GM23338 (cell line): ENCODE results near the gene ST14.

ENCODE experiments used
- CREB1 ChIP-seq: fragments of 250-450 bp; sonication (Bioruptor Pico); IDR thresholded peaks from 2 replicates; pipeline ENCODE4 v1.5.0; 2020; ENCODE audit warnings: low read depth, mild to moderate bottlenecking, moderate library complexity
- EZH2 ChIP-seq: fragments of 200-600 bp; sonication (generic); IDR thresholded peaks from one replicate; pipeline ENCODE4 v1.8.0; 2017; ENCODE audit warnings: antibody characterized with exemption, mild to moderate bottlenecking, low read depth; ENCODE audit not compliant: unreplicated experiment
- EZH2phosphoT487 ChIP-seq: fragments of 200-600 bp; sonication (generic); IDR thresholded peaks from one replicate; pipeline ENCODE4 v1.8.1; 2018; ENCODE audit warnings: antibody characterized with exemption; ENCODE audit not compliant: unreplicated experiment
- JUNB ChIP-seq: IDR thresholded peaks from one replicate; pipeline ENCODE4 v1.6.1; 2016; ENCODE audit warnings: antibody characterized with exemption; ENCODE audit not compliant: unreplicated experiment
- NANOG ChIP-seq: IDR thresholded peaks from 2 replicates; pipeline ENCODE4 v1.6.1; 2016; ENCODE audit warnings: antibody characterized with exemption, borderline replicate concordance
- POLR2AphosphoS5 ChIP-seq: IDR thresholded peaks from 2 replicates; pipeline ENCODE4 v1.6.1; 2016; ENCODE audit warnings: antibody characterized with exemption, low read depth
- REST ChIP-seq: IDR thresholded peaks from one replicate; pipeline ENCODE4 v1.6.1; 2018; ENCODE audit warnings: antibody characterized with exemption; ENCODE audit not compliant: unreplicated experiment
- ZNF114 ChIP-seq: fragments of 250-450 bp; sonication (Bioruptor Pico); IDR thresholded peaks from 2 replicates; pipeline ENCODE4 v1.5.0; 2020; ENCODE audit warnings: mild to moderate bottlenecking, moderate library complexity
- TF ChIP-seq, protein P1 (sequence below), 2 experiments: fragments of 200-600 bp in 1 of 2; sonication (generic) in 1 of 2; conservative IDR thresholded peaks; 2 replicates each; pipeline versions ENCODE4 v1.5.1 to v1.6.1; 2016 to 2017; ENCODE audit warnings: antibody characterized with exemption in 2 of 2, low read depth in 2 of 2, mild to moderate bottlenecking in 2 of 2, moderate library complexity in 1 of 2
- TF ChIP-seq, protein P2 (sequence below): fragments of 250-450 bp; sonication (Bioruptor Pico); IDR thresholded peaks from 2 replicates; pipeline ENCODE4 v1.5.0; 2020; ENCODE audit warnings: mild to moderate bottlenecking, moderate library complexity

DNA sequence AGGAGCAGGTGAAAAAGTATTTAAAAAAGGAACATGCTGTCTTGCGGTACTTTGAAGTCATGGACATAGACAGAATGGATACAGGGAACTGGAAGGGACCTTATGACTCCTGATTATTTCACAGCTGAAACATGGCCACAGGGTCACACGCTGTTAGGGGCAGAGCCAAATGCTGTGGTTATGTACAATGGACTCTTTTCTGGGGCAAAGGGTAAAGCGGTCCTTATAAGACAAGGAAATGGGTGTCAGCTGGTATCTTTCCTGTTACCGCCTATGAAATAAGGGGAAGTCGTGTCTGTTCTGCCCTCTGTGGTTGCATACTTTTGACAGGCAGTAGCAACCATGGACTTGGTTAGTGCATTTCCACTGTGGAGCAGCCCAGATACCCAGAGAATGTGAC, 12.8 kb upstream of the ST14 start:
- TF ChIP-seq, protein P1, sequence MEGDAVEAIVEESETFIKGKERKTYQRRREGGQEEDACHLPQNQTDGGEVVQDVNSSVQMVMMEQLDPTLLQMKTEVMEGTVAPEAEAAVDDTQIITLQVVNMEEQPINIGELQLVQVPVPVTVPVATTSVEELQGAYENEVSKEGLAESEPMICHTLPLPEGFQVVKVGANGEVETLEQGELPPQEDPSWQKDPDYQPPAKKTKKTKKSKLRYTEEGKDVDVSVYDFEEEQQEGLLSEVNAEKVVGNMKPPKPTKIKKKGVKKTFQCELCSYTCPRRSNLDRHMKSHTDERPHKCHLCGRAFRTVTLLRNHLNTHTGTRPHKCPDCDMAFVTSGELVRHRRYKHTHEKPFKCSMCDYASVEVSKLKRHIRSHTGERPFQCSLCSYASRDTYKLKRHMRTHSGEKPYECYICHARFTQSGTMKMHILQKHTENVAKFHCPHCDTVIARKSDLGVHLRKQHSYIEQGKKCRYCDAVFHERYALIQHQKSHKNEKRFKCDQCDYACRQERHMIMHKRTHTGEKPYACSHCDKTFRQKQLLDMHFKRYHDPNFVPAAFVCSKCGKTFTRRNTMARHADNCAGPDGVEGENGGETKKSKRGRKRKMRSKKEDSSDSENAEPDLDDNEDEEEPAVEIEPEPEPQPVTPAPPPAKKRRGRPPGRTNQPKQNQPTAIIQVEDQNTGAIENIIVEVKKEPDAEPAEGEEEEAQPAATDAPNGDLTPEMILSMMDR (conservative IDR thresholded peaks at IDR 0.05; ENCODE audit: low read depth in 2 of 2): no peak
- TF ChIP-seq EZH2 (no peak), EZH2phosphoT487 (no peak), REST (no peak), ZNF114 (CRISPR knock-in tag) (no peak), POLR2AphosphoS5 (no peak), JUNB (no peak), CREB1 (CRISPR knock-in tag) (no peak), NANOG (no peak)
- TF ChIP-seq, protein P2, sequence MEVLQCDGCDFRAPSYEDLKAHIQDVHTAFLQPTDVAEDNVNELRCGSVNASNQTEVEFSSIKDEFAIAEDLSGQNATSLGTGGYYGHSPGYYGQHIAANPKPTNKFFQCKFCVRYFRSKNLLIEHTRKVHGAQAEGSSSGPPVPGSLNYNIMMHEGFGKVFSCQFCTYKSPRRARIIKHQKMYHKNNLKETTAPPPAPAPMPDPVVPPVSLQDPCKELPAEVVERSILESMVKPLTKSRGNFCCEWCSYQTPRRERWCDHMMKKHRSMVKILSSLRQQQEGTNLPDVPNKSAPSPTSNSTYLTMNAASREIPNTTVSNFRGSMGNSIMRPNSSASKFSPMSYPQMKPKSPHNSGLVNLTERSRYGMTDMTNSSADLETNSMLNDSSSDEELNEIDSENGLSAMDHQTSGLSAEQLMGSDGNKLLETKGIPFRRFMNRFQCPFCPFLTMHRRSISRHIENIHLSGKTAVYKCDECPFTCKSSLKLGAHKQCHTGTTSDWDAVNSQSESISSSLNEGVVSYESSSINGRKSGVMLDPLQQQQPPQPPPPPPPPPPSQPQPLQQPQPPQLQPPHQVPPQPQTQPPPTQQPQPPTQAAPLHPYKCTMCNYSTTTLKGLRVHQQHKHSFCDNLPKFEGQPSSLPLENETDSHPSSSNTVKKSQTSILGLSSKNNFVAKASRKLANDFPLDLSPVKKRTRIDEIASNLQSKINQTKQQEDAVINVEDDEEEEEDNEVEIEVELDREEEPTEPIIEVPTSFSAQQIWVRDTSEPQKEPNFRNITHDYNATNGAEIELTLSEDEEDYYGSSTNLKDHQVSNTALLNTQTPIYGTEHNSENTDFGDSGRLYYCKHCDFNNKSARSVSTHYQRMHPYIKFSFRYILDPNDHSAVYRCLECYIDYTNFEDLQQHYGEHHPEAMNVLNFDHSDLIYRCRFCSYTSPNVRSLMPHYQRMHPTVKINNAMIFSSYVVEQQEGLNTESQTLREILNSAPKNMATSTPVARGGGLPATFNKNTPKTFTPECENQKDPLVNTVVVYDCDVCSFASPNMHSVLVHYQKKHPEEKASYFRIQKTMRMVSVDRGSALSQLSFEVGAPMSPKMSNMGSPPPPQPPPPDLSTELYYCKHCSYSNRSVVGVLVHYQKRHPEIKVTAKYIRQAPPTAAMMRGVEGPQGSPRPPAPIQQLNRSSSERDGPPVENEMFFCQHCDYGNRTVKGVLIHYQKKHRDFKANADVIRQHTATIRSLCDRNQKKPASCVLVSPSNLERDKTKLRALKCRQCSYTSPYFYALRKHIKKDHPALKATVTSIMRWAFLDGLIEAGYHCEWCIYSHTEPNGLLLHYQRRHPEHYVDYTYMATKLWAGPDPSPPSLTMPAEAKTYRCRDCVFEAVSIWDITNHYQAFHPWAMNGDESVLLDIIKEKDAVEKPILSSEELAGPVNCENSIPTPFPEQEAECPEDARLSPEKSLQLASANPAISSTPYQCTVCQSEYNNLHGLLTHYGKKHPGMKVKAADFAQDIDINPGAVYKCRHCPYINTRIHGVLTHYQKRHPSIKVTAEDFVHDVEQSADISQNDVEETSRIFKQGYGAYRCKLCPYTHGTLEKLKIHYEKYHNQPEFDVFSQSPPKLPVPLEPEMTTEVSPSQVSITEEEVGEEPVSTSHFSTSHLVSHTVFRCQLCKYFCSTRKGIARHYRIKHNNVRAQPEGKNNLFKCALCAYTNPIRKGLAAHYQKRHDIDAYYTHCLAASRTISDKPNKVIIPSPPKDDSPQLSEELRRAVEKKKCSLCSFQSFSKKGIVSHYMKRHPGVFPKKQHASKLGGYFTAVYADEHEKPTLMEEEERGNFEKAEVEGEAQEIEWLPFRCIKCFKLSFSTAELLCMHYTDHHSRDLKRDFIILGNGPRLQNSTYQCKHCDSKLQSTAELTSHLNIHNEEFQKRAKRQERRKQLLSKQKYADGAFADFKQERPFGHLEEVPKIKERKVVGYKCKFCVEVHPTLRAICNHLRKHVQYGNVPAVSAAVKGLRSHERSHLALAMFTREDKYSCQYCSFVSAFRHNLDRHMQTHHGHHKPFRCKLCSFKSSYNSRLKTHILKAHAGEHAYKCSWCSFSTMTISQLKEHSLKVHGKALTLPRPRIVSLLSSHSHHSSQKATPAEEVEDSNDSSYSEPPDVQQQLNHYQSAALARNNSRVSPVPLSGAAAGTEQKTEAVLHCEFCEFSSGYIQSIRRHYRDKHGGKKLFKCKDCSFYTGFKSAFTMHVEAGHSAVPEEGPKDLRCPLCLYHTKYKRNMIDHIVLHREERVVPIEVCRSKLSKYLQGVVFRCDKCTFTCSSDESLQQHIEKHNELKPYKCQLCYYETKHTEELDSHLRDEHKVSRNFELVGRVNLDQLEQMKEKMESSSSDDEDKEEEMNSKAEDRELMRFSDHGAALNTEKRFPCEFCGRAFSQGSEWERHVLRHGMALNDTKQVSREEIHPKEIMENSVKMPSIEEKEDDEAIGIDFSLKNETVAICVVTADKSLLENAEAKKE (CRISPR knock-in tag): no peak
